IMR-90 (cell line): Measurements from ENCODE around the gene PTPRG. TPM values are rescaled to one million over a fixed set of nuclear protein-coding genes. Genes with fewer than 3 reads are reported as not detected.

ENCODE experiments used
- ATAC-seq: fragments of 200-7000 bp; cut with Tn5 transposase; 2 replicates; pipeline ENCODE4 v1.9.1; 2020; ENCODE audit warnings: low read depth, mild to moderate bottlenecking, moderate library complexity
- BruUV-seq: library from RNA; stranded (reverse); fragments of 400-500 nt; replicated peaks from 2 replicates; lab custom pipeline; 2021; lab: Mats Ljungman, UMichigan
- CTCF ChIA-PET: fragments of 300-600 bp; formaldehyde crosslinking; extraction: SDS; loops from one replicate; lab custom pipeline; 2021; ENCODE audit warnings: antibody characterized with exemption; lab: Yijun Ruan, JAX
- POLR2A ChIA-PET: fragments of 300-600 bp; sonication (Branson Sonifier 250); formaldehyde crosslinking; loops from one replicate; lab custom pipeline; 2022; ENCODE audit warnings: antibody characterized with exemption; ENCODE audit not compliant: unreplicated experiment; lab: Charles Lee
- DNase-seq: peaks from one replicate; pipeline ENCODE4 v3.0.0; 2013
- H2AFZ ChIP-seq: replicated peaks from 2 replicates; pipeline ENCODE3; 2013; ENCODE audit warnings: low read length, mild to moderate bottlenecking; ENCODE audit not compliant: poor library complexity
- H2AK5ac ChIP-seq: 2 replicates; pipeline ENCODE4 v1.6.1; 2013; ENCODE audit warnings: low read depth, low read length, inconsistent platforms
- H2AK9ac ChIP-seq: replicated peaks from 2 replicates; pipeline ENCODE3; 2013; ENCODE audit warnings: mild to moderate bottlenecking, low read depth, low read length, moderate library complexity; ENCODE audit not compliant: poor library complexity
- H2BK120ac ChIP-seq: 2 replicates; pipeline ENCODE4 v1.6.1; 2013; ENCODE audit warnings: low read depth, low read length, inconsistent platforms
- H2BK15ac ChIP-seq: 3 replicates; pipeline ENCODE4 v1.6.1; 2013; ENCODE audit warnings: low read depth, low read length, inconsistent platforms
- H2BK20ac ChIP-seq: 2 replicates; pipeline ENCODE4 v1.6.1; 2013; ENCODE audit warnings: low read depth, mild to moderate bottlenecking, inconsistent platforms, low read length, moderate library complexity
- H2BK5ac ChIP-seq: 2 replicates; pipeline ENCODE4 v1.6.1; 2013; ENCODE audit warnings: mild to moderate bottlenecking, low read depth, low read length, inconsistent platforms; ENCODE audit not compliant: poor library complexity, severe bottlenecking
- H3K14ac ChIP-seq: replicated peaks from 2 replicates; pipeline ENCODE4 v1.6.1; 2013; ENCODE audit warnings: low read depth, low read length, inconsistent platforms
- H3K18ac ChIP-seq: 2 replicates; pipeline ENCODE4 v1.6.1; 2013; ENCODE audit warnings: low read depth, low read length, control low read depth
- H3K23ac ChIP-seq: 2 replicates; pipeline ENCODE4 v1.6.1; 2013; ENCODE audit warnings: low read depth, low read length, inconsistent platforms
- H3K27ac ChIP-seq: 2 replicates; pipeline ENCODE4 v1.5.1; 2013; ENCODE audit warnings: mild to moderate bottlenecking, control low read depth, low read length; ENCODE audit not compliant: insufficient read depth
- H3K27me3 ChIP-seq: 2 replicates; pipeline ENCODE4 v1.6.1; 2013; ENCODE audit warnings: low read length; ENCODE audit not compliant: control insufficient read depth, insufficient read depth
- H3K36me3 ChIP-seq: 2 replicates; pipeline ENCODE4 v1.6.1; 2013; ENCODE audit warnings: low read length, mixed read lengths; ENCODE audit not compliant: control insufficient read depth, insufficient read depth
- H3K4ac ChIP-seq: 2 replicates; pipeline ENCODE4 v1.6.1; 2013; ENCODE audit warnings: low read depth, low read length, inconsistent platforms
- H3K4me1 ChIP-seq: 2 replicates; pipeline ENCODE4 v1.6.1; 2013; ENCODE audit warnings: low read length, mixed read lengths; ENCODE audit not compliant: control insufficient read depth, insufficient read depth
- H3K4me2 ChIP-seq: 2 replicates; pipeline ENCODE4 v1.6.1; 2013; ENCODE audit warnings: low read depth, mild to moderate bottlenecking, control low read depth, low read length, moderate library complexity
- H3K4me3 ChIP-seq: 2 replicates; pipeline ENCODE4 v1.5.1; 2013; ENCODE audit warnings: low read depth, mild to moderate bottlenecking, control low read depth, low read length, moderate library complexity; ENCODE audit not compliant: insufficient read depth
- H3K56ac ChIP-seq: 2 replicates; pipeline ENCODE4 v1.6.1; 2013; ENCODE audit warnings: low read length, inconsistent platforms; ENCODE audit not compliant: insufficient read depth; ENCODE audit errors: extremely low read depth
- H3K79me1 ChIP-seq, 2 experiments: 2 replicates each; pipeline ENCODE4 v1.6.1; 2013; ENCODE audit warnings: low read length in 2 of 2, inconsistent platforms in 1 of 2, low read depth in 1 of 2
- H3K9ac ChIP-seq: 2 replicates; pipeline ENCODE4 v1.6.1; 2013; ENCODE audit warnings: low read depth, low read length, control low read depth
- H3K9me1 ChIP-seq: 2 replicates; pipeline ENCODE4 v1.6.1; 2013; ENCODE audit warnings: low read length, inconsistent platforms; ENCODE audit not compliant: insufficient read depth
- H3K9me3 ChIP-seq: 2 replicates; pipeline ENCODE4 v1.6.1; 2013; ENCODE audit warnings: low read length; ENCODE audit not compliant: control insufficient read depth, insufficient read depth
- H4K20me1 ChIP-seq: 2 replicates; pipeline ENCODE4 v1.6.1; 2013; ENCODE audit warnings: low read length, inconsistent platforms; ENCODE audit not compliant: insufficient read depth
- H4K5ac ChIP-seq: 2 replicates; pipeline ENCODE4 v1.6.1; 2013; ENCODE audit warnings: mild to moderate bottlenecking, low read depth, low read length, control low read depth
- H4K8ac ChIP-seq, 2 experiments: 2 replicates each; pipeline ENCODE4 v1.6.1; 2013; ENCODE audit warnings: low read depth in 2 of 2, low read length in 2 of 2, control low read depth in 1 of 2, inconsistent platforms in 1 of 2
- H4K91ac ChIP-seq: 2 replicates; pipeline ENCODE4 v1.6.1; 2013; ENCODE audit warnings: low read depth, low read length, inconsistent platforms; ENCODE audit not compliant: insufficient read depth
- CHD1 ChIP-seq: IDR thresholded peaks from 2 replicates; pipeline ENCODE4 v1.6.1; 2012; ENCODE audit warnings: low read depth, low read length, improper control_type of control experiment
- FOS ChIP-seq: fragments of 150-350 bp; IDR thresholded peaks from 2 replicates; pipeline ENCODE4 v1.6.1; 2016; ENCODE audit warnings: low read depth, low read length
- MAFK ChIP-seq: IDR thresholded peaks from 2 replicates; pipeline ENCODE4 v1.6.1; 2012; ENCODE audit warnings: low read depth, low read length, improper control_type of control experiment
- MAZ ChIP-seq: IDR thresholded peaks from 2 replicates; pipeline ENCODE4 v1.6.1; 2012; ENCODE audit warnings: low read depth, mild to moderate bottlenecking, low read length, improper control_type of control experiment, moderate library complexity, borderline replicate concordance
- NFE2L2 ChIP-seq: fragments of 150-350 bp; IDR thresholded peaks from 2 replicates; pipeline ENCODE4 v1.6.1; 2016; ENCODE audit warnings: low read depth, mild to moderate bottlenecking, low read length
- RCOR1 ChIP-seq: IDR thresholded peaks from 2 replicates; pipeline ENCODE4 v1.6.1; 2012; ENCODE audit warnings: mild to moderate bottlenecking, low read length, improper control_type of control experiment; ENCODE audit not compliant: insufficient replicate concordance
- RFX5 ChIP-seq: IDR thresholded peaks from 2 replicates; pipeline ENCODE4 v1.8.0; 2012; ENCODE audit warnings: low read depth, mild to moderate bottlenecking, low read length, moderate library complexity
- WGBS, 2 experiments: methylation state at CpG; one replicate each; pipeline versions ENCODE4 v1.1.5 to v1.1.7; 2013; ENCODE audit warnings: missing lambda C conversion rate in 2 of 2; ENCODE audit not compliant: insufficient read length in 1 of 2; ENCODE audit errors: extremely low coverage in 2 of 2; 5-methylcytosine and 5-hydroxymethylcytosine counted together
- dilution Hi-C: fragments of 300-500 bp; cut with HindIII; formaldehyde crosslinking; loops from one replicate; pipeline ENCODE4 v1.14.3; 2018; ENCODE audit warnings: low sequenced_read_pairs; ENCODE audit not compliant: unreplicated experiment
- in situ Hi-C: fragments of 300-500 bp; cut with MboI; formaldehyde crosslinking; loops from 3 replicates; pipeline ENCODE4 v1.14.3; 2019; ENCODE audit warnings: low sequenced_read_pairs, inconsistent platforms, mixed read lengths
- intact Hi-C: fragments of 100-400 bp; cut with micrococcal nuclease; formaldehyde crosslinking; loops from 2 replicates; pipeline ENCODE4 v1.10.0; 2022
- polyA plus RNA-seq, 3 experiments: library from polyadenylated mRNA; depleted of rRNA; stranded (reverse); fragments of >200 nt; gene quantifications; 2 replicates each; pipeline ENCODE4 v1.2.3, GENCODE V29; 2012; ENCODE audit warnings: low replicate concordance in 1 of 3
- total RNA-seq: library from RNA; depleted of rRNA; stranded (reverse); fragments of >200 nt; gene quantifications from 2 replicates; pipeline ENCODE4 v1.2.3, GENCODE V29; 2012
- TF ChIP-seq, protein P1 (sequence below): fragments of 150-350 bp; IDR thresholded peaks from 2 replicates; pipeline ENCODE4 v1.6.1; 2016; ENCODE audit warnings: low read depth, mild to moderate bottlenecking, low read length, moderate library complexity, borderline replicate concordance
- TF ChIP-seq, protein P2 (sequence below): conservative IDR thresholded peaks from 2 replicates; pipeline ENCODE4 v1.5.1; 2012; ENCODE audit warnings: mild to moderate bottlenecking, low read depth, low read length, improper control_type of control experiment

The PTPRG gene
- total and polyA plus RNA-seq, 2 of the 4 experiments (the other 2 are of a cell fraction): 7.7 to 31.0 TPM

DNA sequence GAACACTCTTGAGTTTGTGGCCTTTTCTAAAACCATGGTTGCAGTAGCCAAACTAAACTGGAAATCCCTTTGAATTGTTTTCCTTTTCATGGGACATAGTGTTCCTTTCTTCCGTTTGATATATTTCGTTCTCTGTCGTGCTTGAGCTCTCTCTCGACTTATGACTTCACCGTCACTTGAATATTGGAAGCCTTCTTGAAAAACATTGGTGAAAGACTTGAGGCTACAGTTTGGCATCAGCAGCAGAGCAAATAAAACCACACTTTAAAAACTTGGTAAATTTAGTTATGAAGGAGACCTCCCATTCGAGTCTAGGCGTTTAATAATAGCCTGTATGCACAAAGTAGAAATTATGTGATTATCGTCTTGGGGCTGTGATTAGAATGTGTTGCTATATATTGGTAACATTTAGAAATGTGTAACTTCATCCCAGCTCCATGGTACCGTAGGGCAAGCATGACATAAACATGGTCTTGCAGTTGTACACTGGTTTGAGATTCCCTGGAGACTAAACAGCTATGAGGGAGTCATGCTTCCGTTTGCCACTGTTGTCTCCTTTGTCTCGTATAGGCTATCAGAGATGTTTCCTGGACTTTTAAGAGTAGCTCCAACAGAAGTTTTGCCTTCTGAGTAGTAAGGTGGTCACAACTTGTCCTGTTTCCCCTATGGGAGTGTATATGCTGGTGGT lies 122.3 kb downstream of the PTPRG start:
- Histone ChIP-seq H3K79me1 (peaks cover 28 to 75% of the 10 kb centered on the region in 2 experiments), H4K8ac (no peak overlapping the region), H3K4me1 (peaks cover 8% of the 10 kb centered on the region), H2AK9ac (no peak overlapping the region), H2AFZ (no peak overlapping the region), H4K5ac (no peak overlapping the region), H2BK120ac (no peak overlapping the region), H3K14ac (no peak overlapping the region), H2BK20ac (no peak overlapping the region), H3K9ac (no peak overlapping the region), H3K36me3 (no peaks in the 10 kb centered on the region), H2AK5ac (no peak overlapping the region), H3K27me3 (no peaks in the 10 kb centered on the region), H3K27ac (no peak overlapping the region), H3K18ac (no peak overlapping the region), H3K23ac (no peak overlapping the region), H4K91ac (no peak overlapping the region), H3K9me1 (peaks cover 15% of the 10 kb centered on the region), H3K4me3 (no peak overlapping the region), H3K4ac (no peak overlapping the region), H2BK15ac (no peak overlapping the region), H2BK5ac (no peak overlapping the region), H3K9me3 (no peaks in the 10 kb centered on the region), H3K4me2 (no peak overlapping the region), H4K20me1 (peaks cover 32% of the 10 kb centered on the region; the same call in 1 of the 2 replicates), H3K56ac (no peak overlapping the region)
- TF ChIP-seq, protein P1, sequence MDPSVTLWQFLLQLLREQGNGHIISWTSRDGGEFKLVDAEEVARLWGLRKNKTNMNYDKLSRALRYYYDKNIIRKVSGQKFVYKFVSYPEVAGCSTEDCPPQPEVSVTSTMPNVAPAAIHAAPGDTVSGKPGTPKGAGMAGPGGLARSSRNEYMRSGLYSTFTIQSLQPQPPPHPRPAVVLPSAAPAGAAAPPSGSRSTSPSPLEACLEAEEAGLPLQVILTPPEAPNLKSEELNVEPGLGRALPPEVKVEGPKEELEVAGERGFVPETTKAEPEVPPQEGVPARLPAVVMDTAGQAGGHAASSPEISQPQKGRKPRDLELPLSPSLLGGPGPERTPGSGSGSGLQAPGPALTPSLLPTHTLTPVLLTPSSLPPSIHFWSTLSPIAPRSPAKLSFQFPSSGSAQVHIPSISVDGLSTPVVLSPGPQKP: no peak
- TF ChIP-seq, protein P2, sequence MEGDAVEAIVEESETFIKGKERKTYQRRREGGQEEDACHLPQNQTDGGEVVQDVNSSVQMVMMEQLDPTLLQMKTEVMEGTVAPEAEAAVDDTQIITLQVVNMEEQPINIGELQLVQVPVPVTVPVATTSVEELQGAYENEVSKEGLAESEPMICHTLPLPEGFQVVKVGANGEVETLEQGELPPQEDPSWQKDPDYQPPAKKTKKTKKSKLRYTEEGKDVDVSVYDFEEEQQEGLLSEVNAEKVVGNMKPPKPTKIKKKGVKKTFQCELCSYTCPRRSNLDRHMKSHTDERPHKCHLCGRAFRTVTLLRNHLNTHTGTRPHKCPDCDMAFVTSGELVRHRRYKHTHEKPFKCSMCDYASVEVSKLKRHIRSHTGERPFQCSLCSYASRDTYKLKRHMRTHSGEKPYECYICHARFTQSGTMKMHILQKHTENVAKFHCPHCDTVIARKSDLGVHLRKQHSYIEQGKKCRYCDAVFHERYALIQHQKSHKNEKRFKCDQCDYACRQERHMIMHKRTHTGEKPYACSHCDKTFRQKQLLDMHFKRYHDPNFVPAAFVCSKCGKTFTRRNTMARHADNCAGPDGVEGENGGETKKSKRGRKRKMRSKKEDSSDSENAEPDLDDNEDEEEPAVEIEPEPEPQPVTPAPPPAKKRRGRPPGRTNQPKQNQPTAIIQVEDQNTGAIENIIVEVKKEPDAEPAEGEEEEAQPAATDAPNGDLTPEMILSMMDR: no peak
- TF ChIP-seq CHD1: no peak
- no peak for TF ChIP-seq RFX5
- no peak for TF ChIP-seq RCOR1
- no peak for TF ChIP-seq MAZ
- no peak for TF ChIP-seq NFE2L2
- TF ChIP-seq MAFK: no peak
- TF ChIP-seq FOS: no peak
- 100% methylated on average over 2 of the region's 11 CpGs; no CpG with 5 or more reads in 1 of the 2 experiments for WGBS, 2 experiments
- dilution Hi-C loops (no loop called here), intact Hi-C loops (no loop called here), in situ Hi-C loops (no loop called here)
- no TSS peak for BruUV-seq
- no peak for ATAC-seq
- CTCF ChIA-PET: no interaction called here
- no peak for DNase-seq
- POLR2A ChIA-PET: no interaction called here
